Endodermal cell (in vitro differentiated cells): ENCODE results near the gene PMPCB. TPM values are rescaled to one million over a fixed set of nuclear protein-coding genes. Genes with fewer than 3 reads are reported as not detected.

ENCODE experiments used
- DNase-seq: peaks from one replicate; pipeline ENCODE4 v3.0.0-alpha.2; 2017
- H3K27ac ChIP-seq: 2 replicates; pipeline ENCODE4 v1.5.1; 2013; ENCODE audit warnings: mild to moderate bottlenecking, low read depth, low read length, moderate library complexity
- H3K27me3 ChIP-seq: 2 replicates; pipeline ENCODE4 v1.6.1; 2013; ENCODE audit warnings: mild to moderate bottlenecking, low read length, moderate library complexity; ENCODE audit not compliant: insufficient read depth, control insufficient read depth, poor library complexity, severe bottlenecking
- H3K36me3 ChIP-seq: 2 replicates; pipeline ENCODE4 v1.7.0; 2013; ENCODE audit warnings: mild to moderate bottlenecking, low read length, moderate library complexity; ENCODE audit not compliant: control insufficient read depth, insufficient read depth
- H3K4me1 ChIP-seq: one replicate; pipeline ENCODE4 v1.7.0; 2013; ENCODE audit warnings: low read length; ENCODE audit not compliant: control insufficient read depth, insufficient read depth
- H3K4me3 ChIP-seq: 2 replicates; pipeline ENCODE4 v1.5.1; 2013; ENCODE audit warnings: mild to moderate bottlenecking, low read length, moderate library complexity
- H3K9ac ChIP-seq: 2 replicates; pipeline ENCODE4 v1.6.1; 2013; ENCODE audit warnings: mild to moderate bottlenecking, low read length, moderate library complexity; ENCODE audit not compliant: poor library complexity, severe bottlenecking; ENCODE audit errors: extremely low read depth
- H3K9me3 ChIP-seq: 2 replicates; pipeline ENCODE4 v1.6.1; 2013; ENCODE audit warnings: mild to moderate bottlenecking, low read length, moderate library complexity; ENCODE audit not compliant: control insufficient read depth
- H3K27ac Mint-ChIP-seq: 2 replicates; pipeline ENCODE4 v1.8.0; 2020; ENCODE audit warnings: mixed read lengths
- H3K27me3 Mint-ChIP-seq: 2 replicates; pipeline ENCODE4 v1.8.0; 2021; ENCODE audit warnings: mild to moderate bottlenecking, mixed read lengths; ENCODE audit not compliant: insufficient read depth
- H3K36me3 Mint-ChIP-seq: 2 replicates; pipeline ENCODE4 v1.8.0; 2020; ENCODE audit warnings: low read depth, mixed read lengths
- H3K4me1 Mint-ChIP-seq: 2 replicates; pipeline ENCODE4 v1.8.0; 2020; ENCODE audit warnings: mixed read lengths
- H3K4me3 Mint-ChIP-seq: 2 replicates; pipeline ENCODE4 v1.8.0; 2020; ENCODE audit warnings: mild to moderate bottlenecking, moderate library complexity, mixed read lengths
- H3K9me3 Mint-ChIP-seq: 2 replicates; pipeline ENCODE4 v1.8.0; 2020; ENCODE audit warnings: mild to moderate bottlenecking, mixed read lengths
- CTCF ChIP-seq: fragments of 200-600 bp; sonication (generic); conservative IDR thresholded peaks from 2 replicates; pipeline ENCODE4 v1.5.0; 2021; ENCODE audit warnings: antibody characterized with exemption, mild to moderate bottlenecking
- WGBS, 2 experiments: methylation state at CpG; one replicate each; pipeline versions ENCODE4 v1.1.5 to v1.1.7; 2013; ENCODE audit warnings: missing lambda C conversion rate in 2 of 2, mixed read lengths in 1 of 2; ENCODE audit not compliant: insufficient coverage in 1 of 2, insufficient read length in 1 of 2; 5-methylcytosine and 5-hydroxymethylcytosine counted together
- total RNA-seq, 2 donors: library from RNA; stranded (reverse); fragmentation: NEBNext Ultra II Directional in 1 of 2; extraction: Animal tissue kit (Norgen Biotek cat#: 25700) in 1 of 2; gene quantifications; 2 replicates in 1 of 2; 3 replicates in 1 of 2; pipeline ENCODE4 v1.2.1, GENCODE V29; 2021

The PMPCB gene
- total RNA-seq, 2 donors from 2014 or later, result 63.9 to 75.2 TPM

DNA sequence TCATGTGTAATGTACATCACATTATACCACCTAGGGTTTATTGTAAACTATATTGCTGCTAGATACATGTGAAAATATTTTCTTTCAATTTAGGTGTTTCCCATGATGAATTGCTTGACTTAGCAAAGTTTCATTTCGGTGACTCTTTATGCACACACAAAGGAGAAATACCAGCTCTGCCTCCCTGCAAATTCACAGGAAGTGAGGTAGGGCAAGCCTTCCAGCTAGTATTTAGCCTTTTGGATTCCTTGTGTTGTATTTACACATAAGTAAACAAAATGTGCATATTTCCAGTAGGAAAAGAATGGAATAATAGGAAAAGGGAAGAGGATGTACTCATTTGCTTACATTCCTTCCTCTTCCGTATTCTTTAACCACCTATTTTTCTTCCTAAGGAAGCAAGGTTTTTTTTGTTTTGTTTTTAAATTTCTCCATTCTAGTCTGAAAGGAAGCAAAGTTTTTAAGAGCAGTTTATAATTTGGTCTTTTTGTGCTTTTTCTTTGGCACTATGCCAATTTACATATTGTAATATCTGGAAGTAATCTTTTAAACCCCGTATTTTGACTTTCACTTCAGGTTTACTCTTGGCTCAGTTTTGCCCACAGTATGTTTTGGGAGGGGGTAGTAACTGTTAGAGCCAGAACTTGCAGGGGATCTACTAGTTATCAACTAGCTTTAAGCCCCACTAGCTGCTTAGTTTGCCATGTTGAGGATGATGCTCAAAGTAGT, 10.4 kb downstream of the PMPCB start:
- 89 to 100% methylated on average over 1 to 2 of the region's 3 CpGs for WGBS, 2 experiments
- Mint-ChIP-seq H3K27ac (no peak overlapping the region), H3K9me3 (no peaks in the 10 kb centered on the region), H3K27me3 (no peaks in the 10 kb centered on the region), H3K4me1 (no peaks in the 10 kb centered on the region), H3K36me3 (peaks cover 75% of the 10 kb centered on the region), H3K4me3 (no peak overlapping the region)
- H3K4me3 ChIP-seq, result no peak overlapping the region
- DNase-seq, result no peak
- H3K4me1 ChIP-seq, result no peaks in the 10 kb centered on the region
- H3K9me3 ChIP-seq, result no peaks in the 10 kb centered on the region
- no peak overlapping the region for H3K27ac ChIP-seq
- H3K9ac ChIP-seq, result no peak overlapping the region
- peaks cover 96% of the 10 kb centered on the region for H3K36me3 ChIP-seq
- no peaks in the 10 kb centered on the region for H3K27me3 ChIP-seq
- no peak for TF ChIP-seq CTCF

- Mint-ChIP-seq H3K9me3 (no peaks in the 10 kb centered on the region), H3K4me1 (no peaks in the 10 kb centered on the region), H3K4me3 (no peak overlapping the region), H3K36me3 (peaks cover 82% of the 10 kb centered on the region), H3K27me3 (no peaks in the 10 kb centered on the region), H3K27ac (no peak overlapping the region)
- no peak for TF ChIP-seq CTCF
- H3K4me3 ChIP-seq, result no peak overlapping the region
- H3K4me1 ChIP-seq, result no peaks in the 10 kb centered on the region
- H3K27ac ChIP-seq, result no peak overlapping the region
- H3K27me3 ChIP-seq, result no peaks in the 10 kb centered on the region
- H3K9ac ChIP-seq, result no peak overlapping the region
- 90 to 100% methylated on average over 2 of the region's 2 CpGs for WGBS, 2 experiments
- no peak for DNase-seq
- peaks cover 95% of the 10 kb centered on the region for H3K36me3 ChIP-seq
- no peaks in the 10 kb centered on the region for H3K9me3 ChIP-seq
Measured at GRCh38 chr7:103314852-103315251, 17.6 kb downstream of the PMPCB start.

- no peak for TF ChIP-seq CTCF
- DNase-seq, result no peak
- 92 to 100% methylated on average over 2 of the region's 2 CpGs for WGBS, 2 experiments
- Histone ChIP-seq H3K27ac (no peak overlapping the region), H3K36me3 (peaks cover 89% of the 10 kb centered on the region), H3K9ac (no peak overlapping the region), H3K9me3 (no peaks in the 10 kb centered on the region), H3K27me3 (no peaks in the 10 kb centered on the region), H3K4me1 (no peaks in the 10 kb centered on the region), H3K4me3 (no peak overlapping the region)
- H3K4me1 Mint-ChIP-seq, result no peaks in the 10 kb centered on the region
- H3K36me3 Mint-ChIP-seq, result peaks cover 78% of the 10 kb centered on the region
- no peaks in the 10 kb centered on the region for H3K9me3 Mint-ChIP-seq
- H3K4me3 Mint-ChIP-seq, result no peak overlapping the region
- no peaks in the 10 kb centered on the region for H3K27me3 Mint-ChIP-seq
- no peak overlapping the region for H3K27ac Mint-ChIP-seq
Measured at GRCh38 chr7:103316380-103316941, 19.2 kb downstream of the PMPCB start.
